Measurements from ENCODE around the gene HMGB4.

HMGB4 gene

DNA sequence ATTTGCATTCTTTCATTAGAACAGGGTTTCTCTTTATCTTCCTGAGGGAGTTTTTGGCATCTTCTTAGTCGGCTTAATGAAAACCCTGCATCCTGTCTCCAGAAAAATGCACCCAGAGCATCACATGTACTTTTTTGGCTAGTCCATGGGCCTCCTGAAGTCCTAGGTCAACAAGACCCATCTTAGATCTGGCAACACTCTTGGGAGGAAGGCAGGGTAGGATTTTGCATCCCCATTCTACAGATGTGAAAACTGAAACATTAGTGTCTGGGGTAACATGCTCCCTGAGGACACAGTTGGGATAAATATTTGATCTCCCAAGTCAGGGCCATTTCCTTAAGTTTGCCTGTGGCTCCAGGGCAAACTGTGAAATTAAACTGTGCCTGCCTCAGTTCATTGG lies 40.0 kb upstream of the HMGB4 start (continued):
- TF ChIP-seq, protein P1, sequence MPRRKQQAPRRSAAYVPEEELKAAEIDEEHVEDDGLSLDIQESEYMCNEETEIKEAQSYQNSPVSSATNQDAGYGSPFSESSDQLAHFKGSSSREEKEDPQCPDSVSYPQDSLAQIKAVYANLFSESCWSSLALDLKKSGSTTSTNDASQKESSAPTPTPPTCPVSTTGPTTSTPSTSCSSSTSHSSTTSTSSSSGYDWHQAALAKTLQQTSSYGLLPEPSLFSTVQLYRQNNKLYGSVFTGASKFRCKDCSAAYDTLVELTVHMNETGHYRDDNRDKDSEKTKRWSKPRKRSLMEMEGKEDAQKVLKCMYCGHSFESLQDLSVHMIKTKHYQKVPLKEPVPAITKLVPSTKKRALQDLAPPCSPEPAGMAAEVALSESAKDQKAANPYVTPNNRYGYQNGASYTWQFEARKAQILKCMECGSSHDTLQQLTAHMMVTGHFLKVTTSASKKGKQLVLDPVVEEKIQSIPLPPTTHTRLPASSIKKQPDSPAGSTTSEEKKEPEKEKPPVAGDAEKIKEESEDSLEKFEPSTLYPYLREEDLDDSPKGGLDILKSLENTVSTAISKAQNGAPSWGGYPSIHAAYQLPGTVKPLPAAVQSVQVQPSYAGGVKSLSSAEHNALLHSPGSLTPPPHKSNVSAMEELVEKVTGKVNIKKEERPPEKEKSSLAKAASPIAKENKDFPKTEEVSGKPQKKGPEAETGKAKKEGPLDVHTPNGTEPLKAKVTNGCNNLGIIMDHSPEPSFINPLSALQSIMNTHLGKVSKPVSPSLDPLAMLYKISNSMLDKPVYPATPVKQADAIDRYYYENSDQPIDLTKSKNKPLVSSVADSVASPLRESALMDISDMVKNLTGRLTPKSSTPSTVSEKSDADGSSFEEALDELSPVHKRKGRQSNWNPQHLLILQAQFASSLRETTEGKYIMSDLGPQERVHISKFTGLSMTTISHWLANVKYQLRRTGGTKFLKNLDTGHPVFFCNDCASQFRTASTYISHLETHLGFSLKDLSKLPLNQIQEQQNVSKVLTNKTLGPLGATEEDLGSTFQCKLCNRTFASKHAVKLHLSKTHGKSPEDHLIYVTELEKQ (tag by site-specific recombination; IDR thresholded peaks at IDR 0.05; ENCODE audit: borderline replicate concordance) = no peak
- TF ChIP-seq, protein P2, sequence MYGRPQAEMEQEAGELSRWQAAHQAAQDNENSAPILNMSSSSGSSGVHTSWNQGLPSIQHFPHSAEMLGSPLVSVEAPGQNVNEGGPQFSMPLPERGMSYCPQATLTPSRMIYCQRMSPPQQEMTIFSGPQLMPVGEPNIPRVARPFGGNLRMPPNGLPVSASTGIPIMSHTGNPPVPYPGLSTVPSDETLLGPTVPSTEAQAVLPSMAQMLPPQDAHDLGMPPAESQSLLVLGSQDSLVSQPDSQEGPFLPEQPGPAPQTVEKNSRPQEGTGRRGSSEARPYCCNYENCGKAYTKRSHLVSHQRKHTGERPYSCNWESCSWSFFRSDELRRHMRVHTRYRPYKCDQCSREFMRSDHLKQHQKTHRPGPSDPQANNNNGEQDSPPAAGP (tag by site-specific recombination; IDR thresholded peaks at IDR 0.05) = no peak
- TF ChIP-seq, protein P3, sequence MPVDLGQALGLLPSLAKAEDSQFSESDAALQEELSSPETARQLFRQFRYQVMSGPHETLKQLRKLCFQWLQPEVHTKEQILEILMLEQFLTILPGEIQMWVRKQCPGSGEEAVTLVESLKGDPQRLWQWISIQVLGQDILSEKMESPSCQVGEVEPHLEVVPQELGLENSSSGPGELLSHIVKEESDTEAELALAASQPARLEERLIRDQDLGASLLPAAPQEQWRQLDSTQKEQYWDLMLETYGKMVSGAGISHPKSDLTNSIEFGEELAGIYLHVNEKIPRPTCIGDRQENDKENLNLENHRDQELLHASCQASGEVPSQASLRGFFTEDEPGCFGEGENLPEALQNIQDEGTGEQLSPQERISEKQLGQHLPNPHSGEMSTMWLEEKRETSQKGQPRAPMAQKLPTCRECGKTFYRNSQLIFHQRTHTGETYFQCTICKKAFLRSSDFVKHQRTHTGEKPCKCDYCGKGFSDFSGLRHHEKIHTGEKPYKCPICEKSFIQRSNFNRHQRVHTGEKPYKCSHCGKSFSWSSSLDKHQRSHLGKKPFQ (tag by site-specific recombination; IDR thresholded peaks at IDR 0.05) = no peak
- no peak for TF ChIP-seq GLIS2 (tag by site-specific recombination; IDR thresholded peaks at IDR 0.05)
- TF ChIP-seq ZNF48 (tag by site-specific recombination; IDR thresholded peaks at IDR 0.05) = no peak
- TF ChIP-seq, protein P4, sequence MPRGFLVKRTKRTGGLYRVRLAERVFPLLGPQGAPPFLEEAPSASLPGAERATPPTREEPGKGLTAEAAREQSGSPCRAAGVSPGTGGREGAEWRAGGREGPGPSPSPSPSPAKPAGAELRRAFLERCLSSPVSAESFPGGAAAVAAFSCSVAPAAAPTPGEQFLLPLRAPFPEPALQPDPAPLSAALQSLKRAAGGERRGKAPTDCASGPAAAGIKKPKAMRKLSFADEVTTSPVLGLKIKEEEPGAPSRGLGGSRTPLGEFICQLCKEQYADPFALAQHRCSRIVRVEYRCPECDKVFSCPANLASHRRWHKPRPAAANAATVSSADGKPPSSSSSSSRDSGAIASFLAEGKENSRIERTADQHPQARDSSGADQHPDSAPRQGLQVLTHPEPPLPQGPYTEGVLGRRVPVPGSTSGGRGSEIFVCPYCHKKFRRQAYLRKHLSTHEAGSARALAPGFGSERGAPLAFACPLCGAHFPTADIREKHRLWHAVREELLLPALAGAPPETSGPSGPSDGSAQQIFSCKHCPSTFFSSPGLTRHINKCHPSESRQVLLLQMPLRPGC (tag by site-specific recombination; IDR thresholded peaks at IDR 0.05) = no peak
- TF ChIP-seq GLI2 (tag by site-specific recombination; IDR thresholded peaks at IDR 0.05; ENCODE audit: borderline replicate concordance, low read depth) = no peak
- TF ChIP-seq, protein P5, sequence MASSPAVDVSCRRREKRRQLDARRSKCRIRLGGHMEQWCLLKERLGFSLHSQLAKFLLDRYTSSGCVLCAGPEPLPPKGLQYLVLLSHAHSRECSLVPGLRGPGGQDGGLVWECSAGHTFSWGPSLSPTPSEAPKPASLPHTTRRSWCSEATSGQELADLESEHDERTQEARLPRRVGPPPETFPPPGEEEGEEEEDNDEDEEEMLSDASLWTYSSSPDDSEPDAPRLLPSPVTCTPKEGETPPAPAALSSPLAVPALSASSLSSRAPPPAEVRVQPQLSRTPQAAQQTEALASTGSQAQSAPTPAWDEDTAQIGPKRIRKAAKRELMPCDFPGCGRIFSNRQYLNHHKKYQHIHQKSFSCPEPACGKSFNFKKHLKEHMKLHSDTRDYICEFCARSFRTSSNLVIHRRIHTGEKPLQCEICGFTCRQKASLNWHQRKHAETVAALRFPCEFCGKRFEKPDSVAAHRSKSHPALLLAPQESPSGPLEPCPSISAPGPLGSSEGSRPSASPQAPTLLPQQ (tag by site-specific recombination; IDR thresholded peaks at IDR 0.05) = no peak
- TF ChIP-seq ZNF701 (tag by site-specific recombination; IDR thresholded peaks at IDR 0.05) = no peak
- TF ChIP-seq, protein P6, sequence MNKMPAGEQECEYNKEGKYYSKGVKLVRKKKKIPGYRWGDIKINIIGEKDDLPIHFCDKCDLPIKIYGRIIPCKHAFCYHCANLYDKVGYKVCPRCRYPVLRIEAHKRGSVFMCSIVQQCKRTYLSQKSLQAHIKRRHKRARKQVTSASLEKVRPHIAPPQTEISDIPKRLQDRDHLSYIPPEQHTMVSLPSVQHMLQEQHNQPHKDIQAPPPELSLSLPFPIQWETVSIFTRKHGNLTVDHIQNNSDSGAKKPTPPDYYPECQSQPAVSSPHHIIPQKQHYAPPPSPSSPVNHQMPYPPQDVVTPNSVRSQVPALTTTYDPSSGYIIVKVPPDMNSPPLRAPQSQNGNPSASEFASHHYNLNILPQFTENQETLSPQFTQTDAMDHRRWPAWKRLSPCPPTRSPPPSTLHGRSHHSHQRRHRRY (tag by site-specific recombination; IDR thresholded peaks at IDR 0.05) = no peak
- no peak for TF ChIP-seq ZNF785 (tag by site-specific recombination; IDR thresholded peaks at IDR 0.05)

DNA sequence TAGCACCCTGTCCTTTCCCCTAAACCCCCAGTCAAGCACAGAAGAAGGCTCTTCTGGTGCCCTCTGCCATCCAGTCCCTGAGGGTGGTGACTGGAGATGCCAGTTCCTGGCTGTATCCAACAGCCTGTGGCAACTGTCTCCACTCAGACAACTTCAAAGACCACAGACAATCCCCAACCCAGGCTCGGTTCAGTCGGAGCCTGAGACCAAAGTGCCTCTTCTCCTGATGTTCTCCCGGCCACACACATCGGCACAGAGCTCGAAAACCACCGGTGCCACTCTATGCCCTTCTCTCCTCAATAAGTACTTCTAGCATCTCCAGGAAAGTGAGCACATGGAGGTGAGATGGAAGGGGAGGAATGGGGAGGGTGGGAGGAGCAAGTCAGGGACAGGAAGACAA lies 39.6 kb upstream of the HMGB4 start:
- TF ChIP-seq, protein P7, sequence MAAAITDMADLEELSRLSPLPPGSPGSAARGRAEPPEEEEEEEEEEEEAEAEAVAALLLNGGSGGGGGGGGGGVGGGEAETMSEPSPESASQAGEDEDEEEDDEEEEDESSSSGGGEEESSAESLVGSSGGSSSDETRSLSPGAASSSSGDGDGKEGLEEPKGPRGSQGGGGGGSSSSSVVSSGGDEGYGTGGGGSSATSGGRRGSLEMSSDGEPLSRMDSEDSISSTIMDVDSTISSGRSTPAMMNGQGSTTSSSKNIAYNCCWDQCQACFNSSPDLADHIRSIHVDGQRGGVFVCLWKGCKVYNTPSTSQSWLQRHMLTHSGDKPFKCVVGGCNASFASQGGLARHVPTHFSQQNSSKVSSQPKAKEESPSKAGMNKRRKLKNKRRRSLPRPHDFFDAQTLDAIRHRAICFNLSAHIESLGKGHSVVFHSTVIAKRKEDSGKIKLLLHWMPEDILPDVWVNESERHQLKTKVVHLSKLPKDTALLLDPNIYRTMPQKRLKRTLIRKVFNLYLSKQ (tag by site-specific recombination; IDR thresholded peaks at IDR 0.05; ENCODE audit: borderline replicate concordance) = no peak
- TF ChIP-seq, protein P5 (tag by site-specific recombination; IDR thresholded peaks at IDR 0.05) = no peak
- TF ChIP-seq ZNF529 (tag by site-specific recombination; IDR thresholded peaks at IDR 0.05; ENCODE audit: insufficient replicate concordance) = no peak
- Histone ChIP-seq H3K4me1 (ENCODE audit: control insufficient read depth, insufficient read depth, low read length) (no peaks in the 10 kb centered on the region), H3K27ac (ENCODE audit: extremely low read depth, low read depth, low read length) (no peak overlapping the region), H3K36me3 (ENCODE audit: control insufficient read depth in 2 of 2, insufficient read depth in 1 of 2, low read length in 2 of 2) (no peaks in the 10 kb centered on the region), H3K4me3 (ENCODE audit: low read depth, low read length) (no peak overlapping the region), H3K9me3 (ENCODE audit: control insufficient read depth, insufficient read depth, low read depth, low read length) (no peaks in the 10 kb centered on the region)
- ChIA-PET CTCF (no interaction called here), POLR2A (no interaction called here)

Measured in HEK293 (cell line).